Mesenchymal stem cell (in vitro differentiated cells and primary cell): ENCODE results near the gene NUDT16.
"Not testable (repeated sequence)": the region's sequence is repeated elsewhere in the genome, so short reads cannot be mapped to it uniquely, and the experiment has no call there.

ENCODE experiments used
- DNase-seq: peaks from one replicate; pipeline ENCODE4 v3.0.0-alpha.2; 2013
- H2AFZ ChIP-seq: one replicate; pipeline ENCODE4 v1.6.1; 2013; ENCODE audit warnings: low read depth, mild to moderate bottlenecking, control low read depth, inconsistent platforms, low read length, moderate library complexity
- H2AK5ac ChIP-seq: 2 replicates; pipeline ENCODE4 v1.6.1; 2013; ENCODE audit warnings: low read length, moderate library complexity, mild to moderate bottlenecking, inconsistent platforms; ENCODE audit not compliant: severe bottlenecking
- H2BK120ac ChIP-seq: one replicate; pipeline ENCODE4 v1.6.1; 2013; ENCODE audit warnings: low read depth, mild to moderate bottlenecking, inconsistent platforms, low read length, moderate library complexity
- H2BK12ac ChIP-seq, 2 experiments: one replicate each; pipeline ENCODE4 v1.6.1; 2013; ENCODE audit warnings: inconsistent platforms in 2 of 2, low read length in 2 of 2, mild to moderate bottlenecking in 2 of 2, moderate library complexity in 2 of 2, control low read depth in 1 of 2
- H2BK15ac ChIP-seq: one replicate; pipeline ENCODE4 v1.6.1; 2013; ENCODE audit warnings: mild to moderate bottlenecking, low read depth, inconsistent platforms; ENCODE audit not compliant: poor library complexity, severe bottlenecking
- H2BK5ac ChIP-seq: 2 replicates; pipeline ENCODE4 v1.6.1; 2013; ENCODE audit warnings: low read depth, mild to moderate bottlenecking, low read length, control low read depth, inconsistent platforms; ENCODE audit not compliant: poor library complexity, severe bottlenecking
- H3K14ac ChIP-seq, 2 experiments: one replicate each; pipeline ENCODE4 v1.6.1; 2013; ENCODE audit warnings: inconsistent platforms in 2 of 2, low read length in 2 of 2, control low read depth in 1 of 2, mild to moderate bottlenecking in 1 of 2, moderate library complexity in 1 of 2
- H3K18ac ChIP-seq, 2 experiments: one replicate each; pipeline ENCODE4 v1.6.1; 2013; ENCODE audit warnings: inconsistent platforms in 2 of 2, low read length in 2 of 2, control low read depth in 1 of 2, low read depth in 1 of 2, mild to moderate bottlenecking in 1 of 2
- H3K23ac ChIP-seq, 2 experiments: one replicate each; pipeline ENCODE4 v1.6.1; 2013; ENCODE audit warnings: inconsistent platforms in 2 of 2, low read length in 2 of 2, mild to moderate bottlenecking in 2 of 2, moderate library complexity in 2 of 2, control low read depth in 1 of 2
- H3K27ac ChIP-seq: 2 replicates; pipeline ENCODE4 v1.5.1; 2013; ENCODE audit warnings: mild to moderate bottlenecking, moderate library complexity, low read length, control low read depth, inconsistent platforms; ENCODE audit not compliant: poor library complexity, severe bottlenecking
- H3K27me3 ChIP-seq, 2 experiments: 2 replicates each; pipeline versions ENCODE4 v1.6.1 to v1.7.0; 2013; ENCODE audit warnings: low read length in 2 of 2, mild to moderate bottlenecking in 2 of 2, moderate library complexity in 2 of 2, control low read depth in 1 of 2, inconsistent platforms in 1 of 2; ENCODE audit not compliant: control insufficient read depth in 1 of 2, insufficient read depth in 1 of 2
- H3K36me3 ChIP-seq, 2 experiments: 2 replicates each; pipeline versions ENCODE4 v1.6.1 to v1.7.0; 2013; ENCODE audit warnings: low read length in 2 of 2, control low read depth in 1 of 2, inconsistent platforms in 1 of 2, low read depth in 1 of 2, mild to moderate bottlenecking in 1 of 2; ENCODE audit not compliant: insufficient read depth in 2 of 2, control insufficient read depth in 1 of 2
- H3K4ac ChIP-seq, 2 experiments: one replicate each; pipeline ENCODE4 v1.6.1; 2013; ENCODE audit warnings: inconsistent platforms in 2 of 2, low read length in 2 of 2, mild to moderate bottlenecking in 2 of 2, moderate library complexity in 2 of 2, control low read depth in 1 of 2, low read depth in 1 of 2
- H3K4me1 ChIP-seq: 2 replicates; pipeline ENCODE4 v1.6.1; 2013; ENCODE audit warnings: low read depth, low read length, control low read depth; ENCODE audit not compliant: control insufficient read depth, insufficient read depth
- H3K4me2 ChIP-seq: 2 replicates; pipeline ENCODE4 v1.6.1; 2013; ENCODE audit warnings: low read length, mild to moderate bottlenecking, inconsistent platforms; ENCODE audit not compliant: poor library complexity, severe bottlenecking
- H3K4me3 ChIP-seq, 2 experiments: 2 replicates each; pipeline versions ENCODE4 v1.5.1 to v1.7.0; 2013; ENCODE audit warnings: low read length in 2 of 2, mild to moderate bottlenecking in 2 of 2, control low read depth in 1 of 2, low read depth in 1 of 2; ENCODE audit not compliant: insufficient read depth in 1 of 2
- H3K79me1 ChIP-seq: replicated peaks from 2 replicates; pipeline ENCODE4 v1.6.1; 2013; ENCODE audit warnings: mild to moderate bottlenecking, control low read depth, low read length, inconsistent platforms; ENCODE audit not compliant: poor library complexity, severe bottlenecking
- H3K9ac ChIP-seq: 2 replicates; pipeline ENCODE4 v1.7.0; 2013; ENCODE audit warnings: mild to moderate bottlenecking, low read length, moderate library complexity
- H3K9me3 ChIP-seq: 2 replicates; pipeline ENCODE4 v1.7.0; 2013; ENCODE audit warnings: mild to moderate bottlenecking, low read length; ENCODE audit not compliant: control insufficient read depth
- H4K8ac ChIP-seq: one replicate; pipeline ENCODE4 v1.6.1; 2013; ENCODE audit warnings: inconsistent platforms, mild to moderate bottlenecking, low read length, moderate library complexity
- H4K91ac ChIP-seq: one replicate; pipeline ENCODE4 v1.6.1; 2013; ENCODE audit warnings: mild to moderate bottlenecking, low read length, inconsistent platforms
- WGBS: methylation state at CpG from one replicate; pipeline ENCODE4 v1.1.7; 2013; ENCODE audit warnings: mixed read lengths; 5-methylcytosine and 5-hydroxymethylcytosine counted together

Gene NUDT16

GRCh38 chr3:131371688-131372066 is 9.9 kb upstream of the NUDT16 start:
- Histone ChIP-seq H2BK15ac (no peak overlapping the region), H2BK120ac (no peak overlapping the region), H3K36me3 (peaks cover 14 to 52% of the 10 kb centered on the region in 2 experiments), H4K91ac (no peak overlapping the region), H3K4ac (no peak overlapping the region), H4K8ac (no peak overlapping the region), H3K4me2 (no peak overlapping the region), H3K9me3 (no peaks in the 10 kb centered on the region), H3K9ac (no peak overlapping the region), H2AFZ (no peak overlapping the region), H3K18ac (no peak overlapping the region), H3K27ac (no peak overlapping the region), H2BK5ac (no peak overlapping the region), H3K23ac (peak overlapping the region in 1 of 2 experiments; percentile 79), H3K14ac (peak overlapping the region in 1 of 2 experiments; percentile 10), H2BK12ac (no peak overlapping the region), H2AK5ac (no peak overlapping the region), H3K27me3 (no peaks in the 10 kb centered on the region), H3K79me1 (peaks cover 3% of the 10 kb centered on the region), H3K4me3 (peak overlapping the region in 1 of 2 experiments; percentile 32), H3K4me1 (no peaks in the 10 kb centered on the region)
- 97% methylated on average over 2 of the region's 2 CpGs for WGBS
- no peak for DNase-seq

- Histone ChIP-seq H3K79me1 (peaks cover 11% of the 10 kb centered on the region), H3K9ac (no peak overlapping the region), H3K23ac (no peak overlapping the region), H3K14ac (no peak overlapping the region), H3K27me3 (no peaks in the 10 kb centered on the region), H2BK15ac (no peak overlapping the region), H4K91ac (no peak overlapping the region), H3K9me3 (no peaks in the 10 kb centered on the region), H2AFZ (no peak overlapping the region), H2AK5ac (no peak overlapping the region), H2BK120ac (no peak overlapping the region), H3K4me2 (no peak overlapping the region), H2BK12ac (no peak overlapping the region), H3K27ac (no peak overlapping the region), H3K4ac (no peak overlapping the region), H3K4me1 (peaks cover 2% of the 10 kb centered on the region), H3K18ac (no peak overlapping the region), H3K36me3 (peaks cover 14 to 58% of the 10 kb centered on the region in 2 experiments), H3K4me3 (no peak overlapping the region), H4K8ac (no peak overlapping the region), H2BK5ac (no peak overlapping the region)
- 100% methylated on average over 2 of the region's 2 CpGs for WGBS
- no peak for DNase-seq
Measured at GRCh38 chr3:131374741-131375140, 6.8 kb upstream of the NUDT16 start.

GRCh38 chr3:131380821-131381444 is 641 bp upstream of the NUDT16 start:
- H2AK5ac ChIP-seq, H3K9me3 ChIP-seq, H2BK5ac ChIP-seq, H3K27me3 ChIP-seq, H2BK120ac ChIP-seq, DNase-seq, H2BK12ac ChIP-seq, H3K23ac ChIP-seq, H3K4ac ChIP-seq: not testable (repeated sequence)
- peak overlapping the region; percentile 57 to 92 for H3K14ac ChIP-seq
- peak overlapping the region; percentile 59 for H3K4me2 ChIP-seq
- H3K18ac ChIP-seq = peak overlapping the region; percentile 71 to 83
- H3K27ac ChIP-seq = peak overlapping the region; percentile 22
- peaks cover 24 to 43% of the 10 kb centered on the region in 2 experiments for H3K36me3 ChIP-seq
- H3K9ac ChIP-seq = peak overlapping the region; percentile 98
- H3K79me1 ChIP-seq = peaks cover 45% of the 10 kb centered on the region
- peak overlapping the region; percentile 46 for H2BK15ac ChIP-seq
- H4K8ac ChIP-seq = peak overlapping the region; percentile 90
- 20% methylated on average over 16 of the region's 16 CpGs for WGBS
- H3K4me3 ChIP-seq = peak overlapping the region; percentile 74 to 97
- H3K4me1 ChIP-seq = peaks cover 13% of the 10 kb centered on the region
- H4K91ac ChIP-seq = peak overlapping the region; percentile 81
- H2AFZ ChIP-seq = peak overlapping the region; percentile 83

DNA sequence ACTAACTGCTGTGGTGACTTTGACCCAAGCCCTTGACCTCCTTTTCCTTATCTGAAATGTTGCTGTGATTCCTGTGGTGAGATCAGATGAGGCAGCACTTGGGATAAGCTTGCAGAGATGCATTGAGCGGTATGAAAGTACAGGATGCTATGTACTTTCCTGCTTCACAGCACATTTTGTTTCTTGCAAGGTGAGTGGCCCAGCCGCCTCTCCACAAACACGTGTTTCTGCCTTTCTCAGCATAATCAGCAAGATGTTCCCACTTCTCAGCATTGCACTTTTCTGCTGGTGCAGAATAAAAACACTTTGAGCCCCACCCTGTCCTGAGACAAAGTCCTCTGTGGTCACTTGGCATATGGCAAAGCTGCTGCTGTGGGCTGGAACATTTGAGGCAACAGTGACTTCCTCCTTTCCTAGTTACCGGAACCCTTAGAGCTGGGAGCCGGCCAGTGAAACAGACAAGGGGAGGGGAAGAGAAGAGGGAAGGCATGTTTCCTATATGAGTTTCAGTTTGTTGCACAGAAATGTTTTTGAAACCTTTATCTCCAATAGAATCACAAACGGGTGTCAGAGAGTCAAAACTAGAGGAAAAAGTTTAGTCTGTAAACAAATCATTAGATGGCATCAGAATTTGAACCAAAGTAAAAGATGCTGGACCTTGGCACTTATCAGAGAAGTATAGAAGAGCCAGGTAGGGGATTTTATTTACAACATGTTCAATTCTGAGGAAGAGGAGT is 5.0 kb downstream of the NUDT16 start:
- peaks cover 26 to 36% of the 10 kb centered on the region in 2 experiments for H3K36me3 ChIP-seq
- no peak overlapping the region for H4K8ac ChIP-seq
- no peak overlapping the region for H3K14ac ChIP-seq
- H3K27me3 ChIP-seq = no peaks in the 10 kb centered on the region
- H3K23ac ChIP-seq = no peak overlapping the region
- no peak overlapping the region for H3K4me2 ChIP-seq
- no peak overlapping the region for H2AFZ ChIP-seq
- no peak overlapping the region for H3K4ac ChIP-seq
- H3K9me3 ChIP-seq = no peaks in the 10 kb centered on the region
- 74% methylated on average over 6 of the region's 6 CpGs for WGBS
- H2BK15ac ChIP-seq = no peak overlapping the region
- no peak overlapping the region for H3K9ac ChIP-seq
- peak; percentile 42 for DNase-seq
- H3K79me1 ChIP-seq = peaks cover 31% of the 10 kb centered on the region
- H2AK5ac ChIP-seq = no peak overlapping the region
- H2BK12ac ChIP-seq = no peak overlapping the region
- H4K91ac ChIP-seq = no peak overlapping the region
- peaks cover 7% of the 10 kb centered on the region for H3K4me1 ChIP-seq
- H2BK5ac ChIP-seq = no peak overlapping the region
- no peak overlapping the region for H3K18ac ChIP-seq
- no peak overlapping the region for H2BK120ac ChIP-seq
- no peak overlapping the region for H3K27ac ChIP-seq
- no peak overlapping the region for H3K4me3 ChIP-seq
